Memory B cell (primary cell): ENCODE data around the gene RPS13.
"Not testable (repeated sequence)": the region's sequence is repeated elsewhere in the genome, so short reads cannot be mapped to it uniquely, and the experiment has no call there.

Source experiments
- ATAC-seq: fragments of 150-1000 bp; cut with Tn5 transposase; 2 replicates; pipeline ENCODE4 v1.10.0; 2021; ENCODE audit warnings: low read depth, mild to moderate bottlenecking, moderate library complexity
- DNase-seq, 2 donors: peaks; one replicate each; pipeline ENCODE4 v3.0.0; 2022; ENCODE audit warnings: low spot score in 2 of 2
- H3K27ac Mint-ChIP-seq: one replicate; pipeline ENCODE4 v1.8.0; 2022; ENCODE audit warnings: mild to moderate bottlenecking, moderate library complexity, mixed read lengths
- H3K27me3 Mint-ChIP-seq: one replicate; pipeline ENCODE4 v1.8.0; 2022; ENCODE audit warnings: mixed read lengths
- H3K36me3 Mint-ChIP-seq: one replicate; pipeline ENCODE4 v1.8.0; 2022; ENCODE audit warnings: mild to moderate bottlenecking, mixed read lengths
- H3K4me1 Mint-ChIP-seq: one replicate; pipeline ENCODE4 v1.8.0; 2022; ENCODE audit warnings: mixed read lengths
- H3K4me3 Mint-ChIP-seq: one replicate; pipeline ENCODE4 v1.8.0; 2022; ENCODE audit warnings: mild to moderate bottlenecking, moderate library complexity, mixed read lengths
- H3K9me3 Mint-ChIP-seq: one replicate; pipeline ENCODE4 v1.8.0; 2022; ENCODE audit warnings: mixed read lengths

RPS13 gene

GRCh38 chr11:17077520-17078401, at the start of gene RPS13:
TSS of gene RPS13 (minus strand) at chr11:17077667. CDS start at chr11:17077641, 26 bp downstream.
- peaks cover 14% of the 10 kb centered on the region for H3K36me3 Mint-ChIP-seq
- H3K27me3 Mint-ChIP-seq, result no peaks in the 10 kb centered on the region
- H3K27ac Mint-ChIP-seq, result peak within 1 kb of the TSS; percentile 99
- DNase-seq, result peak; percentile 82 to 90
- peaks cover 18% of the 10 kb centered on the region for H3K4me1 Mint-ChIP-seq
- no peaks in the 10 kb centered on the region for H3K9me3 Mint-ChIP-seq
- peak; percentile 96 for ATAC-seq
- peak within 1 kb of the TSS; percentile 97 for H3K4me3 Mint-ChIP-seq

GRCh38 chr11:17121981-17122380, 44.5 kb upstream of the RPS13 start:
- H3K4me3 Mint-ChIP-seq, result no peak overlapping the region
- H3K9me3 Mint-ChIP-seq, result no peaks in the 10 kb centered on the region
- DNase-seq (no peak), ATAC-seq (no peak)
- H3K27ac Mint-ChIP-seq, result no peak overlapping the region
- H3K4me1 Mint-ChIP-seq, result no peaks in the 10 kb centered on the region
- H3K36me3 Mint-ChIP-seq, result peaks cover 13% of the 10 kb centered on the region
- H3K27me3 Mint-ChIP-seq, result no peaks in the 10 kb centered on the region

GRCh38 chr11:17117262-17117661, 39.8 kb upstream of the RPS13 start:
- Mint-ChIP-seq H3K27me3 (no peaks in the 10 kb centered on the region), H3K4me1 (no peaks in the 10 kb centered on the region), H3K36me3 (peaks cover 10% of the 10 kb centered on the region), H3K27ac (no peak overlapping the region), H3K4me3 (no peak overlapping the region), H3K9me3 (no peaks in the 10 kb centered on the region)
- ATAC-seq (no peak), DNase-seq (no peak)

GRCh38 chr11:17116117-17116516, 38.6 kb upstream of the RPS13 start:
- ATAC-seq, result no peak
- Mint-ChIP-seq H3K9me3 (no peaks in the 10 kb centered on the region), H3K36me3 (peaks cover 10% of the 10 kb centered on the region), H3K4me3 (no peak overlapping the region), H3K4me1 (no peaks in the 10 kb centered on the region), H3K27ac (no peak overlapping the region), H3K27me3 (no peaks in the 10 kb centered on the region)
- no peak for DNase-seq

- H3K27me3 Mint-ChIP-seq, ATAC-seq, H3K27ac Mint-ChIP-seq, H3K4me1 Mint-ChIP-seq, H3K9me3 Mint-ChIP-seq, H3K4me3 Mint-ChIP-seq, DNase-seq: not testable (repeated sequence)
- H3K36me3 Mint-ChIP-seq, result peaks cover 18% of the 10 kb centered on the region
Measured at GRCh38 chr11:17107745-17108144, 30.3 kb upstream of the RPS13 start.

- not testable (repeated sequence) for H3K27ac Mint-ChIP-seq, H3K4me3 Mint-ChIP-seq, DNase-seq, ATAC-seq, H3K27me3 Mint-ChIP-seq, H3K9me3 Mint-ChIP-seq, H3K4me1 Mint-ChIP-seq
- H3K36me3 Mint-ChIP-seq, result peaks cover 22% of the 10 kb centered on the region
Measured at GRCh38 chr11:17105404-17106040, 28.1 kb upstream of the RPS13 start.

GRCh38 chr11:17102462-17102861, 25.0 kb upstream of the RPS13 start:
- no peaks in the 10 kb centered on the region for H3K27me3 Mint-ChIP-seq
- peaks cover 2% of the 10 kb centered on the region for H3K9me3 Mint-ChIP-seq
- H3K27ac Mint-ChIP-seq, result no peak overlapping the region
- ATAC-seq (no peak), DNase-seq (no peak)
- H3K36me3 Mint-ChIP-seq, result peaks cover 36% of the 10 kb centered on the region
- peaks cover 4% of the 10 kb centered on the region for H3K4me1 Mint-ChIP-seq
- no peak overlapping the region for H3K4me3 Mint-ChIP-seq

- H3K4me1 Mint-ChIP-seq, result peaks cover 4% of the 10 kb centered on the region
- no peak for ATAC-seq
- H3K27me3 Mint-ChIP-seq, result no peaks in the 10 kb centered on the region
- peaks cover 2% of the 10 kb centered on the region for H3K9me3 Mint-ChIP-seq
- no peak for DNase-seq
- peak overlapping the region; percentile 17 for H3K27ac Mint-ChIP-seq
- H3K4me3 Mint-ChIP-seq, result no peak overlapping the region
- H3K36me3 Mint-ChIP-seq, result peaks cover 31% of the 10 kb centered on the region
Measured at GRCh38 chr11:17098658-17099057, 21.2 kb upstream of the RPS13 start.

GRCh38 chr11:17098038-17098437, 20.6 kb upstream of the RPS13 start:
- ATAC-seq (no peak), DNase-seq (no peak)
- H3K4me3 Mint-ChIP-seq, result no peak overlapping the region
- peak overlapping the region; percentile 17 for H3K27ac Mint-ChIP-seq
- H3K27me3 Mint-ChIP-seq, result no peaks in the 10 kb centered on the region
- H3K36me3 Mint-ChIP-seq, result peaks cover 31% of the 10 kb centered on the region
- peaks cover 2% of the 10 kb centered on the region for H3K9me3 Mint-ChIP-seq
- H3K4me1 Mint-ChIP-seq, result peaks cover 4% of the 10 kb centered on the region

GRCh38 chr11:17085976-17086375, 8.5 kb upstream of the RPS13 start:
- not testable (repeated sequence) for H3K27me3 Mint-ChIP-seq, ATAC-seq, H3K4me1 Mint-ChIP-seq, H3K4me3 Mint-ChIP-seq, H3K9me3 Mint-ChIP-seq, DNase-seq, H3K36me3 Mint-ChIP-seq
- peak overlapping the region; percentile 28 for H3K27ac Mint-ChIP-seq

GRCh38 chr11:17077240-17077519, 287 bp downstream of the RPS13 start:
- Mint-ChIP-seq H3K9me3 (no peaks in the 10 kb centered on the region), H3K4me1 (peaks cover 18% of the 10 kb centered on the region), H3K27me3 (no peaks in the 10 kb centered on the region), H3K4me3 (peak overlapping the region; percentile 97), H3K27ac (peak overlapping the region; percentile 99), H3K36me3 (peaks cover 14% of the 10 kb centered on the region)
- no peak for DNase-seq
- ATAC-seq, result peak; percentile 33

- Mint-ChIP-seq H3K27me3 (no peaks in the 10 kb centered on the region), H3K4me1 (peaks cover 18% of the 10 kb centered on the region), H3K9me3 (no peaks in the 10 kb centered on the region), H3K27ac (peak overlapping the region; percentile 99), H3K36me3 (peaks cover 14% of the 10 kb centered on the region), H3K4me3 (peak overlapping the region; percentile 97)
- DNase-seq (no peak), ATAC-seq (no peak)
Measured at GRCh38 chr11:17076517-17077239, 789 bp downstream of the RPS13 start.

GRCh38 chr11:17075506-17075905, 2.0 kb downstream of the RPS13 start:
- DNase-seq (no peak), ATAC-seq (no peak)
- no peaks in the 10 kb centered on the region for H3K9me3 Mint-ChIP-seq
- no peaks in the 10 kb centered on the region for H3K27me3 Mint-ChIP-seq
- peak overlapping the region; percentile 97 for H3K4me3 Mint-ChIP-seq
- peaks cover 17% of the 10 kb centered on the region for H3K36me3 Mint-ChIP-seq
- peaks cover 18% of the 10 kb centered on the region for H3K4me1 Mint-ChIP-seq
- H3K27ac Mint-ChIP-seq, result no peak overlapping the region

GRCh38 chr11:17073370-17074027, 4.0 kb downstream of the RPS13 start:
- DNase-seq (no peak), ATAC-seq (no peak)
- Mint-ChIP-seq H3K36me3 (peaks cover 17% of the 10 kb centered on the region), H3K27ac (peak overlapping the region; percentile 39), H3K27me3 (no peaks in the 10 kb centered on the region), H3K4me3 (no peak overlapping the region), H3K9me3 (no peaks in the 10 kb centered on the region), H3K4me1 (peaks cover 14% of the 10 kb centered on the region)
